Panc1 (cell line): ENCODE measurements around the gene SF3A2. TPM values are rescaled to one million over a fixed set of nuclear protein-coding genes. Genes with fewer than 3 reads are reported as not detected.

Experiments used
- ATAC-seq: fragments of 200-7000 bp; cut with Tn5 transposase; 2 replicates; pipeline ENCODE4 v1.9.1; 2020; ENCODE audit warnings: mild to moderate bottlenecking, moderate library complexity
- BruUV-seq: library from RNA; stranded (reverse); fragments of 400-500 nt; replicated peaks from 2 replicates; lab custom pipeline; 2021; lab: Mats Ljungman, UMichigan
- CTCF ChIA-PET: fragments of 300-600 bp; sonication (Branson Sonifier 250); formaldehyde crosslinking; loops from one replicate; lab custom pipeline; 2022; ENCODE audit warnings: antibody characterized with exemption; lab: Charles Lee
- POLR2A ChIA-PET: fragments of 300-600 bp; sonication (Branson Sonifier 250); formaldehyde crosslinking; loops from one replicate; lab custom pipeline; 2022; ENCODE audit warnings: antibody characterized with exemption; lab: Charles Lee
- DNase-seq: peaks from one replicate; pipeline ENCODE4 v3.0.0-alpha.2; 2010; ENCODE audit warnings: low read depth, low spot score
- H3K27ac ChIP-seq: 2 replicates; pipeline ENCODE4 v1.5.1; 2011; ENCODE audit warnings: mild to moderate bottlenecking, low read length, inconsistent platforms
- H3K27me3 ChIP-seq: fragments of 200-500 bp; sonication (Bioruptor generic); 2 replicates; pipeline ENCODE4 v1.6.0; 2014; ENCODE audit warnings: low read length, inconsistent platforms; ENCODE audit not compliant: control insufficient read depth, insufficient read depth
- H3K36me3 ChIP-seq: fragments of 200-500 bp; sonication (Bioruptor generic); 2 replicates; pipeline ENCODE4 v1.5.1; 2014; ENCODE audit warnings: inconsistent platforms, mild to moderate bottlenecking, low read length, moderate library complexity; ENCODE audit not compliant: control insufficient read depth, insufficient read depth
- H3K4me1 ChIP-seq: 2 replicates; pipeline ENCODE4 v1.5.1; 2011; ENCODE audit warnings: inconsistent platforms, mild to moderate bottlenecking, low read length, moderate library complexity; ENCODE audit not compliant: control insufficient read depth, insufficient read depth
- H3K4me3 ChIP-seq, 2 experiments: 2 replicates each; pipeline ENCODE4 v1.5.1; 2011 to 2012; ENCODE audit warnings: low read depth in 2 of 2, low read length in 2 of 2, mild to moderate bottlenecking in 2 of 2, inconsistent platforms in 1 of 2, moderate library complexity in 1 of 2
- H3K9me3 ChIP-seq: fragments of 200-500 bp; sonication (Bioruptor generic); 2 replicates; pipeline ENCODE4 v1.5.1; 2014; ENCODE audit warnings: low read depth, mild to moderate bottlenecking, inconsistent platforms, low read length, moderate library complexity; ENCODE audit not compliant: control insufficient read depth, insufficient read depth
- POLR2AphosphoS5 ChIP-seq: IDR thresholded peaks from 2 replicates; pipeline ENCODE4 v1.6.1; 2012; ENCODE audit warnings: mild to moderate bottlenecking, low read depth, low read length, moderate library complexity
- SIN3A ChIP-seq: IDR thresholded peaks from 2 replicates; pipeline ENCODE4 v1.6.1; 2012; ENCODE audit warnings: low read depth, mild to moderate bottlenecking, low read length, moderate library complexity, borderline replicate concordance; ENCODE audit not compliant: insufficient read depth
- TCF7L2 ChIP-seq: IDR thresholded peaks from 2 replicates; pipeline ENCODE4 v1.6.1; 2011; ENCODE audit warnings: mild to moderate bottlenecking, low read depth, low read length, inconsistent platforms
- in situ Hi-C: cut with HindIII; loops from 2 replicates; pipeline ENCODE4 v1.10.0; 2016; ENCODE audit warnings: low sequenced_read_pairs, low pct_unique_long_range_greater_than_20kb
- intact Hi-C: fragments of 100-400 bp; cut with micrococcal nuclease; formaldehyde crosslinking; loops from one replicate; pipeline ENCODE4 v1.10.0; 2022; ENCODE audit not compliant: unreplicated experiment
- total RNA-seq: library from RNA; stranded (reverse); gene quantifications from one replicate; pipeline ENCODE4 v1.2.1, GENCODE V29; 2021; ENCODE audit not compliant: unreplicated experiment
- TF ChIP-seq, protein P1 (sequence below), 2 experiments: IDR thresholded peaks; 2 replicates each; pipeline ENCODE4 v1.6.1; 2011 to 2012; ENCODE audit warnings: low read depth in 2 of 2, control low read depth in 1 of 2, low read length in 1 of 2, mild to moderate bottlenecking in 1 of 2, moderate library complexity in 1 of 2; ENCODE audit not compliant: insufficient read depth in 1 of 2
- TF ChIP-seq, protein P2 (sequence below): fragments of 450-650 bp; IDR thresholded peaks from 2 replicates; pipeline ENCODE4 v1.5.1; 2017; ENCODE audit warnings: mild to moderate bottlenecking

Gene SF3A2
- total RNA-seq, 1 experiment from 2014 or later: 103 TPM

DNA sequence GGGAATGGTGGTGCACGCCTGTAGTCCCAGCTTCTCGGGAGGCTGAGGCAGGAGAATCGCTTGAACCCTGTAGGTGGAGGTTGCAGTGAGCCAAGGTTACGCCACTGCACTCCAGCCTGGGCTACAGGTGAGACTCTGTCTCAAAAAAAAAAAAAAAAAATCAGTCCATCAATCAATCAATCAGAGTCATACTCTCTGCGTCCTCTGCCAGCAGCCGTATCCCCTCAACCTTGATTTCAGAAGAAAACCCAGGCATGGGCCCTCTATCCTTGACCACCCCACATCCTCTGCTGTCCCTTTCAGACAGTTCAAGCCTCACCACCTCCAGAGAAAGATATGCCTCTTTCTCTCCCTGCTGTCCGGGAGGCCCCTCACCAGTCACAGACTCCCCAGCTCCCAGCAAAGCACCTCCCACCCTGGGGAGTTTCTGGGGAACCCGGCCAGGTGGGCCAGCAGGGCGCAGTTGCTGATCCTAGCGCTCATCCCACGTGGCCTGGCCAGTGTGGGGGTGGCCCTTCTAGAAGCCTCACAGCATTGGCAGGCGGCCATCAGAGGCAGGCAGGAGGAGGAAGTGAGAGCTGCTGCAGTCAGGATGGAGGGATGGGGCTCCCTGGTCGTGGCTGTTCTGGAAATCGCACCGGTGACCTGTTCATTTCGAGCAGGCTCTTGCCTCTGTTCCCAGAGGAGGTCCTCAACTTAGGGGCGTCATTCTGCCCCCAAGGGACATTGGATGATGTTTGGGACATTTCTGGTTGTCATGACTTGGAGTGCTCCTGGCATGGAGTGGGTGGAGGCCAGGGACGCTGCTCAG is 29.8 kb downstream of the SF3A2 start:
- Histone ChIP-seq H3K4me1 (peaks cover 14% of the 10 kb centered on the region), H3K36me3 (peaks cover 7% of the 10 kb centered on the region; the same call in 1 of the 2 replicates), H3K4me3 (no peak overlapping the region), H3K27me3 (no peaks in the 10 kb centered on the region), H3K27ac (peak overlapping the region; percentile 51; the same call in 1 of the 2 replicates), H3K9me3 (no peaks in the 10 kb centered on the region)
- no TSS peak for BruUV-seq
- CTCF ChIA-PET: interaction anchor here (0.7 kb wide), 1 partner anchor 336 kb away, joined by 4 read pairs; no protein-coding TSS in a partner anchor
- POLR2A ChIA-PET: no interaction called here
- TF ChIP-seq, protein P1, sequence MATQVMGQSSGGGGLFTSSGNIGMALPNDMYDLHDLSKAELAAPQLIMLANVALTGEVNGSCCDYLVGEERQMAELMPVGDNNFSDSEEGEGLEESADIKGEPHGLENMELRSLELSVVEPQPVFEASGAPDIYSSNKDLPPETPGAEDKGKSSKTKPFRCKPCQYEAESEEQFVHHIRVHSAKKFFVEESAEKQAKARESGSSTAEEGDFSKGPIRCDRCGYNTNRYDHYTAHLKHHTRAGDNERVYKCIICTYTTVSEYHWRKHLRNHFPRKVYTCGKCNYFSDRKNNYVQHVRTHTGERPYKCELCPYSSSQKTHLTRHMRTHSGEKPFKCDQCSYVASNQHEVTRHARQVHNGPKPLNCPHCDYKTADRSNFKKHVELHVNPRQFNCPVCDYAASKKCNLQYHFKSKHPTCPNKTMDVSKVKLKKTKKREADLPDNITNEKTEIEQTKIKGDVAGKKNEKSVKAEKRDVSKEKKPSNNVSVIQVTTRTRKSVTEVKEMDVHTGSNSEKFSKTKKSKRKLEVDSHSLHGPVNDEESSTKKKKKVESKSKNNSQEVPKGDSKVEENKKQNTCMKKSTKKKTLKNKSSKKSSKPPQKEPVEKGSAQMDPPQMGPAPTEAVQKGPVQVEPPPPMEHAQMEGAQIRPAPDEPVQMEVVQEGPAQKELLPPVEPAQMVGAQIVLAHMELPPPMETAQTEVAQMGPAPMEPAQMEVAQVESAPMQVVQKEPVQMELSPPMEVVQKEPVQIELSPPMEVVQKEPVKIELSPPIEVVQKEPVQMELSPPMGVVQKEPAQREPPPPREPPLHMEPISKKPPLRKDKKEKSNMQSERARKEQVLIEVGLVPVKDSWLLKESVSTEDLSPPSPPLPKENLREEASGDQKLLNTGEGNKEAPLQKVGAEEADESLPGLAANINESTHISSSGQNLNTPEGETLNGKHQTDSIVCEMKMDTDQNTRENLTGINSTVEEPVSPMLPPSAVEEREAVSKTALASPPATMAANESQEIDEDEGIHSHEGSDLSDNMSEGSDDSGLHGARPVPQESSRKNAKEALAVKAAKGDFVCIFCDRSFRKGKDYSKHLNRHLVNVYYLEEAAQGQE (IDR thresholded peaks at IDR 0.05; ENCODE audit: insufficient read depth in 1 of 2, low read depth in 2 of 2, low read length in 1 of 2): no peak
- TF ChIP-seq, protein P2, sequence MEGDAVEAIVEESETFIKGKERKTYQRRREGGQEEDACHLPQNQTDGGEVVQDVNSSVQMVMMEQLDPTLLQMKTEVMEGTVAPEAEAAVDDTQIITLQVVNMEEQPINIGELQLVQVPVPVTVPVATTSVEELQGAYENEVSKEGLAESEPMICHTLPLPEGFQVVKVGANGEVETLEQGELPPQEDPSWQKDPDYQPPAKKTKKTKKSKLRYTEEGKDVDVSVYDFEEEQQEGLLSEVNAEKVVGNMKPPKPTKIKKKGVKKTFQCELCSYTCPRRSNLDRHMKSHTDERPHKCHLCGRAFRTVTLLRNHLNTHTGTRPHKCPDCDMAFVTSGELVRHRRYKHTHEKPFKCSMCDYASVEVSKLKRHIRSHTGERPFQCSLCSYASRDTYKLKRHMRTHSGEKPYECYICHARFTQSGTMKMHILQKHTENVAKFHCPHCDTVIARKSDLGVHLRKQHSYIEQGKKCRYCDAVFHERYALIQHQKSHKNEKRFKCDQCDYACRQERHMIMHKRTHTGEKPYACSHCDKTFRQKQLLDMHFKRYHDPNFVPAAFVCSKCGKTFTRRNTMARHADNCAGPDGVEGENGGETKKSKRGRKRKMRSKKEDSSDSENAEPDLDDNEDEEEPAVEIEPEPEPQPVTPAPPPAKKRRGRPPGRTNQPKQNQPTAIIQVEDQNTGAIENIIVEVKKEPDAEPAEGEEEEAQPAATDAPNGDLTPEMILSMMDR: no peak
- TF ChIP-seq TCF7L2 (no peak), POLR2AphosphoS5 (no peak), SIN3A (no peak)
- no peak for DNase-seq
- intact Hi-C loops (no loop called here), in situ Hi-C loops (no loop called here)
- ATAC-seq: 0 out of 2 replicates have a peak, but pooled peaks have one; percentile 29

DNA sequence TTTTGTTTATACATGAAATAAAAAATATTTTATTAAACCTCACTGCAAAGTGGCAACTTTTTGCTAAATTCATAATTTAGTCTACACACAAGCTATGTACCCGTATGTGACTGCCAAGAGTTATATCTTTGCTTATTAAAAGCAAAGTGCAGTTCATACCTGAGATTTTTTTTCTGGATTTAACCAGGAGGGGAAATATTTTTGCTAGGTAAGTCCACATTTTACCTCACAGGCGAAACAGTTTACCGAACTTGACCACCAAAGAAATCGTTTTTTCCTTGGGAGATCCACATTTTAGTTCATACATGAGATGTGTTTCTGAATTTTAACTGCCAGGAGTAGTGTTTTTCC is 31.8 kb downstream of the SF3A2 start:
- Histone ChIP-seq H3K27ac (peak overlapping the region; percentile 93), H3K36me3 (peaks cover 7% of the 10 kb centered on the region; the same call in 1 of the 2 replicates), H3K4me3 (peak overlapping the region; percentile 70 to 89), H3K4me1 (peaks cover 14% of the 10 kb centered on the region), H3K27me3 (no peaks in the 10 kb centered on the region), H3K9me3 (no peaks in the 10 kb centered on the region)
- ChIA-PET CTCF (no interaction called here), POLR2A (no interaction called here)
- no peak for DNase-seq
- in situ Hi-C loops: no loop called here
- BruUV-seq: no TSS peak
- TF ChIP-seq SIN3A (no peak), POLR2AphosphoS5 (no peak), TCF7L2 (no peak)
- TF ChIP-seq, protein P1 (IDR thresholded peaks at IDR 0.05; ENCODE audit: insufficient read depth in 1 of 2, low read depth in 2 of 2, low read length in 1 of 2): no peak
- TF ChIP-seq, protein P2: no peak
- intact Hi-C loops: no loop called here
- no peak for ATAC-seq
